Psoas muscle (tissue), 8 donors: ENCODE measurements around the gene KCP. TPM values are rescaled to one million over a fixed set of nuclear protein-coding genes. Genes with fewer than 3 reads are reported as not detected.

Source experiments
- ATAC-seq, 4 donors: fragments of 200-7000 bp; cut with Tn5 transposase; one replicate each; pipeline ENCODE4 v1.9.1; 2020; ENCODE audit warnings: moderate library complexity in 3 of 4, mild to moderate bottlenecking in 2 of 4
- DNase-seq, 2 donors: peaks; one replicate each; pipeline ENCODE4 v3.0.0-alpha.2; 2020
- H3K27ac ChIP-seq: fragments of 200-600 bp; one replicate; pipeline ENCODE4 v1.8.0; 2022
- H3K27me3 ChIP-seq, 3 donors: fragments of 200-600 bp in 1 of 3; one replicate each; pipeline versions ENCODE4 v1.6.1 to v1.8.0; 2013 to 2022; ENCODE audit warnings: low read length in 2 of 3, mild to moderate bottlenecking in 2 of 3, moderate library complexity in 1 of 3; ENCODE audit not compliant: insufficient read depth in 3 of 3
- H3K36me3 ChIP-seq, 2 donors: fragments of 200-600 bp in 1 of 2; one replicate each; pipeline versions ENCODE4 v1.6.1 to v1.8.0; 2013 to 2022; ENCODE audit warnings: low read depth in 1 of 2, mild to moderate bottlenecking in 1 of 2, moderate library complexity in 1 of 2; ENCODE audit not compliant: insufficient read depth in 1 of 2
- H3K4me1 ChIP-seq: fragments of 200-600 bp; one replicate; pipeline ENCODE4 v1.8.0; 2022
- H3K4me3 ChIP-seq: fragments of 200-600 bp; one replicate; pipeline ENCODE4 v1.8.0; 2022; ENCODE audit warnings: mild to moderate bottlenecking
- H3K9me3 ChIP-seq: fragments of 200-600 bp; one replicate; pipeline ENCODE4 v1.8.0; 2022
- WGBS, 3 donors: extraction: QIAGEN DNeasy Blood & Tissue Kit; methylation state at CpG; one replicate each; pipeline versions ENCODE4 v1.1.6 to v1.1.7; 2013; 5-methylcytosine and 5-hydroxymethylcytosine counted together
- intact Hi-C, 2 donors: fragments of 100-400 bp; cut with DNase I; formaldehyde crosslinking; loops; one replicate each; pipeline versions ENCODE4 v1.11.0 to v1.14.2; 2022
- polyA plus RNA-seq, 3 donors: library from polyadenylated mRNA; stranded (reverse); fragments of 200-250 nt; gene quantifications; one replicate each; pipeline ENCODE4 v1.2.3, GENCODE V29; 2013
- total RNA-seq, 4 donors: library from RNA; stranded (reverse); fragmentation: NEBNext Ultra II Directional in 2 of 4; extraction: Animal tissue kit (Norgen Biotek cat#: 25700) in 2 of 4; gene quantifications; one replicate each; pipeline versions ENCODE4 v1.2.1 to v1.2.4, GENCODE V29; 2021 to 2023
- TF ChIP-seq, protein P1 (sequence below): fragments of 200-600 bp; IDR thresholded peaks from one replicate; pipeline ENCODE4 v1.8.0; 2022; ENCODE audit warnings: antibody characterized with exemption
- donor health status: healthy with polysubstance abuse.
- donor health status: DM: no; HTN: no; CAD: no; lungs with moderate emphysema.
- donor health status: Bipolar disorder and iron deficiency.
- donor health status: healthy.
- donor health status: DM: yes; HTN: yes; CAD: no.
- donor health status: DM: no; HTN: no; CAD: no.
- donor health status: DM: no; HTN: no; CAD: no.
- donor health status: DM: yes; HTN: yes; CAD: no.

KCP gene
- total and polyA plus RNA-seq, 7 donors, result 0.03 to 0.34 (median 0.15) TPM

DNA sequence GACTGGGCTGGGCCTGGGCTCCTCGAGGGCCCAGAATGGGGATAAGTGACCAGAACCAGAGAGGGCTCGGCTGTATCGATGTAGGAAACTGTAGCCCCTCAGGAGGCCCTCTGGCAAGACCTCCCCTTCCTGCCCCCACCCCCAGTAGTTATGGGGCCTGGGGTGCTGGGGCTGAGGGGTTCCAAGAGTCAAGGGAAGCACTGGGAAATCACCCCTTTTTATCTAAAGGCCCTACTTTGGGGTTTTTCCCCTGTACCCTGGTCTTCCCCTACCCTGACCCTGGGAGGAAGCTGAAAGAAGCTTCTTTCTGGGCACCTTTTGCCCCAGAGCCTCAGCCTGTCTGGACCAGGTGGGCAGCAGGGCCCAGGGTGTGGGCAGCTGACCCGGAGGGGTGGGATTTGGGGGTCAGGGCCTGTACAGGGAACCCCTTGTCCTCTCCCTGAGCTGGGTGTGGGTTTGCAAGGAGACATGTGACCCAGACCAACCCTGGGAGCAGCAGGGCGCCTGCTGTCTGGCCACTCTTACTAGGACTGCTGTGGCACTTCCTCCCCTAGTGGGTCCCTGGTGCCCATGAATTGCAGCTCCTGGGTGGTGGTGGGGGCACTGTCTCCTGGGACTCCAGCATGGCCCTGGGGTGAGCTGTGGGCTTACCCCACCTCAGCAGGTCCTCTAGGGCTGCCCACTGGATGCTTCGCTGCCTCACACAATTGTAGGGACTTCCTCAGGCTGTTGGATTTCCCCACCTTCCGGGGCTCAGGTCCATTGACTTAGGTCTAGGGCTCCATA is 28.8 kb upstream of the KCP start:
- H3K36me3 ChIP-seq, result no peaks in the 10 kb centered on the region
- H3K4me3 ChIP-seq, result peak overlapping the region; percentile 70
- no peak for DNase-seq
- intact Hi-C loops, result no loop called here
- TF ChIP-seq, protein P1, sequence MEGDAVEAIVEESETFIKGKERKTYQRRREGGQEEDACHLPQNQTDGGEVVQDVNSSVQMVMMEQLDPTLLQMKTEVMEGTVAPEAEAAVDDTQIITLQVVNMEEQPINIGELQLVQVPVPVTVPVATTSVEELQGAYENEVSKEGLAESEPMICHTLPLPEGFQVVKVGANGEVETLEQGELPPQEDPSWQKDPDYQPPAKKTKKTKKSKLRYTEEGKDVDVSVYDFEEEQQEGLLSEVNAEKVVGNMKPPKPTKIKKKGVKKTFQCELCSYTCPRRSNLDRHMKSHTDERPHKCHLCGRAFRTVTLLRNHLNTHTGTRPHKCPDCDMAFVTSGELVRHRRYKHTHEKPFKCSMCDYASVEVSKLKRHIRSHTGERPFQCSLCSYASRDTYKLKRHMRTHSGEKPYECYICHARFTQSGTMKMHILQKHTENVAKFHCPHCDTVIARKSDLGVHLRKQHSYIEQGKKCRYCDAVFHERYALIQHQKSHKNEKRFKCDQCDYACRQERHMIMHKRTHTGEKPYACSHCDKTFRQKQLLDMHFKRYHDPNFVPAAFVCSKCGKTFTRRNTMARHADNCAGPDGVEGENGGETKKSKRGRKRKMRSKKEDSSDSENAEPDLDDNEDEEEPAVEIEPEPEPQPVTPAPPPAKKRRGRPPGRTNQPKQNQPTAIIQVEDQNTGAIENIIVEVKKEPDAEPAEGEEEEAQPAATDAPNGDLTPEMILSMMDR, result no peak
- no peak overlapping the region for H3K27ac ChIP-seq
- no peaks in the 10 kb centered on the region for H3K9me3 ChIP-seq
- H3K4me1 ChIP-seq, result no peaks in the 10 kb centered on the region
- H3K27me3 ChIP-seq, result peaks cover 0 to 44% (median 11%) of the 10 kb centered on the region in 3 donors
- 56 to 71% (median 58%) methylated on average over 7 of the region's 7 CpGs for WGBS, 3 donors
- ATAC-seq, result peak in 1 of 4 donors; percentile 12

- Histone ChIP-seq H3K4me1 (no peaks in the 10 kb centered on the region), H3K36me3 (no peaks in the 10 kb centered on the region), H3K4me3 (peak overlapping the region; percentile 70), H3K9me3 (no peaks in the 10 kb centered on the region), H3K27me3 (peaks cover 0 to 46% (median 11%) of the 10 kb centered on the region in 3 donors), H3K27ac (no peak overlapping the region)
- no peak for DNase-seq
- TF ChIP-seq, protein P1, result no peak
- peak in 1 of 4 donors; percentile 21 for ATAC-seq
- 5% methylated on average over 22 to 30 of the region's 30 CpGs for WGBS, 3 donors
- intact Hi-C loops, result no loop called here
Observed at GRCh38 chr7:128938544-128939074, 28.1 kb upstream of the KCP start.

- intact Hi-C loops, result no loop called here
- peaks cover 0 to 46% (median 11%) of the 10 kb centered on the region in 3 donors for H3K27me3 ChIP-seq
- DNase-seq, result peak in 1 of 2 donors; percentile 50
- H3K4me1 ChIP-seq, result no peaks in the 10 kb centered on the region
- H3K4me3 ChIP-seq, result peak within 1 kb of the TSS; percentile 70
- peak; percentile 46 to 65 (median 58) for ATAC-seq
- H3K9me3 ChIP-seq, result no peaks in the 10 kb centered on the region
- WGBS, 3 donors, result 1 to 3% (median 1%) methylated on average over 34 to 83 of the region's 83 CpGs
- H3K36me3 ChIP-seq, result no peaks in the 10 kb centered on the region
- no peak within 1 kb of the TSS for H3K27ac ChIP-seq
- TF ChIP-seq, protein P1, result no peak
Observed at GRCh38 chr7:128937647-128938543, 27.4 kb upstream of the KCP start, which contains the start of gene IRF5. IRF5 (plus strand) TSS chr7:128937927; CDS start chr7:128942082, 4,155 bp downstream.

DNA sequence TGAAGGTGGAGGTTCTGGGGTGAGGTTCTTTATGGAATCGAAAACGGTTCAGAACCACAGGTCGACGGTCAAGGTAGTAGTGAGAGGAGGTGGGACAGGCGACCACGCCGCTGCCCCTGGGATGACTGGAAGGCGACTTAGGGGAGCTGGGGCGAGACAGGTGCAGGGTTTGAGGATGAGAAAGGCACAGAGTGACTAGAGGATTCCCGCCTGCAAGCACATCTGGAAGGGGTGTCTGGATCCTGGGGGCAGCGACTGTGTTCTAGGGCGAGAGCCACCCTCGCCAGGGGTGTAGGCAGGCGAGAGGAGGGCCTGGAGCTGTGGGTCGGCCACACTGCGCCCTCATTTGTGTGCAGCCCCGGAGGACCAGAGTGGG is 26.8 kb upstream of the KCP start:
- H3K27ac ChIP-seq, result no peak overlapping the region
- no peaks in the 10 kb centered on the region for H3K4me1 ChIP-seq

More for the DNA sequence above, 26.8 kb upstream of the KCP start:
- peak overlapping the region; percentile 70 for H3K4me3 ChIP-seq
- H3K36me3 ChIP-seq, result no peaks in the 10 kb centered on the region
- intact Hi-C loops, result no loop called here
- 42 to 65% (median 45%) methylated on average over 16 to 17 of the region's 17 CpGs for WGBS, 3 donors
- peaks cover 0 to 49% (median 11%) of the 10 kb centered on the region in 3 donors for H3K27me3 ChIP-seq
- H3K9me3 ChIP-seq, result no peaks in the 10 kb centered on the region
- ATAC-seq (peak in 1 of 4 donors; percentile 12), DNase-seq (no peak)
- TF ChIP-seq, protein P1, result no peak
